ENCODE measurements around the gene SST.

- TF ChIP-seq RAD21 (CRISPR knock-in tag; IDR thresholded peaks at IDR 0.05): no peak
- TF ChIP-seq MTF1 (CRISPR knock-in tag; IDR thresholded peaks at IDR 0.05): no peak
- TF ChIP-seq SP1 (IDR thresholded peaks at IDR 0.05): no peak
- no peak for TF ChIP-seq SP1 (CRISPR knock-in tag; IDR thresholded peaks at IDR 0.05)
- TF ChIP-seq, protein P1, sequence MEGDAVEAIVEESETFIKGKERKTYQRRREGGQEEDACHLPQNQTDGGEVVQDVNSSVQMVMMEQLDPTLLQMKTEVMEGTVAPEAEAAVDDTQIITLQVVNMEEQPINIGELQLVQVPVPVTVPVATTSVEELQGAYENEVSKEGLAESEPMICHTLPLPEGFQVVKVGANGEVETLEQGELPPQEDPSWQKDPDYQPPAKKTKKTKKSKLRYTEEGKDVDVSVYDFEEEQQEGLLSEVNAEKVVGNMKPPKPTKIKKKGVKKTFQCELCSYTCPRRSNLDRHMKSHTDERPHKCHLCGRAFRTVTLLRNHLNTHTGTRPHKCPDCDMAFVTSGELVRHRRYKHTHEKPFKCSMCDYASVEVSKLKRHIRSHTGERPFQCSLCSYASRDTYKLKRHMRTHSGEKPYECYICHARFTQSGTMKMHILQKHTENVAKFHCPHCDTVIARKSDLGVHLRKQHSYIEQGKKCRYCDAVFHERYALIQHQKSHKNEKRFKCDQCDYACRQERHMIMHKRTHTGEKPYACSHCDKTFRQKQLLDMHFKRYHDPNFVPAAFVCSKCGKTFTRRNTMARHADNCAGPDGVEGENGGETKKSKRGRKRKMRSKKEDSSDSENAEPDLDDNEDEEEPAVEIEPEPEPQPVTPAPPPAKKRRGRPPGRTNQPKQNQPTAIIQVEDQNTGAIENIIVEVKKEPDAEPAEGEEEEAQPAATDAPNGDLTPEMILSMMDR (CRISPR knock-in tag; IDR thresholded peaks at IDR 0.05): no peak
- no peak for TF ChIP-seq PTBP1 (IDR thresholded peaks at IDR 0.05; ENCODE audit: low read depth, low read length, poor library complexity, severe bottlenecking)
- TF ChIP-seq KLF9 (CRISPR knock-in tag; IDR thresholded peaks at IDR 0.05; ENCODE audit: low read depth): no peak
- TF ChIP-seq HMGXB4 (CRISPR knock-in tag; IDR thresholded peaks at IDR 0.05; ENCODE audit: borderline replicate concordance in 1 of 2, low read depth in 1 of 2): no peak
- no peak for TF ChIP-seq EEA1 (CRISPR knock-in tag; IDR thresholded peaks at IDR 0.05; ENCODE audit: borderline replicate concordance)
- no peak for TF ChIP-seq GABPB1 (CRISPR knock-in tag; IDR thresholded peaks at IDR 0.05)
- no peak for TF ChIP-seq CENPX (CRISPR knock-in tag; IDR thresholded peaks at IDR 0.05)
These were observed 48.6 kb upstream of the SST start for GRCh38 chr3:187718802-187719201.

Data from HepG2 (cell line).